ENCODE data around the gene AKAIN1.
A peak's percentile ranks its signal among the peaks of the same experiment; 100 is the strongest.

Gene AKAIN1

GRCh38 chr18:5110266-5110665 is 86.8 kb downstream of the AKAIN1 start:
- no peak overlapping the region for H3K4me3 ChIP-seq (ENCODE audit: low read depth, low read length, poor library complexity, severe bottlenecking)

GRCh38 chr18:5107988-5108387 is 89.1 kb downstream of the AKAIN1 start:
- Histone ChIP-seq H3K79me2 (ENCODE audit: insufficient read depth, low read length) (no peaks in the 10 kb centered on the region), H3K27me3 (ENCODE audit: insufficient read depth, low read length) (no peaks in the 10 kb centered on the region), H3K9ac (ENCODE audit: low read length) (no peak overlapping the region), H3K27ac (ENCODE audit: low read depth, low read length, poor library complexity, severe bottlenecking) (no peak overlapping the region), H3K4me1 (ENCODE audit: insufficient read depth, low read length, severe bottlenecking) (no peaks in the 10 kb centered on the region), H3F3A (ENCODE audit: insufficient read depth, low read length) (no peaks in the 10 kb centered on the region), H3K4me2 (ENCODE audit: low read length) (no peak overlapping the region), H3K4me3 (ENCODE audit: low read depth, low read length, poor library complexity, severe bottlenecking) (no peak overlapping the region), H3K9me3 (ENCODE audit: low read length) (no peaks in the 10 kb centered on the region), H3K36me3 (ENCODE audit: insufficient read depth, low read length) (no peaks in the 10 kb centered on the region), H2AFZ (ENCODE audit: low read length) (no peak overlapping the region), H4K20me1 (ENCODE audit: insufficient read depth, low read length) (no peaks in the 10 kb centered on the region), H3K9me2 (ENCODE audit: low read depth, low read length) (no peaks in the 10 kb centered on the region)
- TF ChIP-seq CTCF (IDR thresholded peaks at IDR 0.05; ENCODE audit: low read length) (no peak), EZH2 (IDR thresholded peaks at IDR 0.05; ENCODE audit: borderline replicate concordance, low read length) (no peak)

More at GRCh38 chr18:5110266-5110665, 86.8 kb downstream of the AKAIN1 start:
- Histone ChIP-seq H3K79me2 (ENCODE audit: insufficient read depth, low read length) (no peaks in the 10 kb centered on the region), H3K9ac (ENCODE audit: low read length) (no peak overlapping the region), H3F3A (ENCODE audit: insufficient read depth, low read length) (no peaks in the 10 kb centered on the region), H3K4me1 (ENCODE audit: insufficient read depth, low read length, severe bottlenecking) (no peaks in the 10 kb centered on the region), H2AFZ (ENCODE audit: low read length) (no peak overlapping the region), H3K27me3 (ENCODE audit: insufficient read depth, low read length) (no peaks in the 10 kb centered on the region), H3K4me2 (ENCODE audit: low read length) (no peak overlapping the region), H3K9me2 (ENCODE audit: low read depth, low read length) (no peaks in the 10 kb centered on the region; the same call in 1 of the 2 replicates), H3K36me3 (ENCODE audit: insufficient read depth, low read length) (no peaks in the 10 kb centered on the region), H3K27ac (ENCODE audit: low read depth, low read length, poor library complexity, severe bottlenecking) (no peak overlapping the region), H3K9me3 (ENCODE audit: low read length) (no peaks in the 10 kb centered on the region), H4K20me1 (ENCODE audit: insufficient read depth, low read length) (no peaks in the 10 kb centered on the region)
- TF ChIP-seq EZH2 (IDR thresholded peaks at IDR 0.05; ENCODE audit: borderline replicate concordance, low read length) (no peak), CTCF (IDR thresholded peaks at IDR 0.05; ENCODE audit: low read length) (no peak)

- Histone ChIP-seq H2AFZ (ENCODE audit: low read length) (no peak overlapping the region), H3K27me3 (ENCODE audit: insufficient read depth, low read length) (no peaks in the 10 kb centered on the region), H4K20me1 (ENCODE audit: insufficient read depth, low read length) (no peaks in the 10 kb centered on the region), H3K36me3 (ENCODE audit: insufficient read depth, low read length) (no peaks in the 10 kb centered on the region), H3K4me3 (ENCODE audit: low read depth, low read length, poor library complexity, severe bottlenecking) (no peak overlapping the region), H3K4me1 (ENCODE audit: insufficient read depth, low read length, severe bottlenecking) (no peaks in the 10 kb centered on the region), H3F3A (ENCODE audit: insufficient read depth, low read length) (no peaks in the 10 kb centered on the region), H3K27ac (ENCODE audit: low read depth, low read length, poor library complexity, severe bottlenecking) (no peak overlapping the region), H3K9ac (ENCODE audit: low read length) (no peak overlapping the region), H3K79me2 (ENCODE audit: insufficient read depth, low read length) (no peaks in the 10 kb centered on the region), H3K9me2 (ENCODE audit: low read depth, low read length) (no peaks in the 10 kb centered on the region), H3K4me2 (ENCODE audit: low read length) (no peak overlapping the region), H3K9me3 (ENCODE audit: low read length) (no peaks in the 10 kb centered on the region)
- TF ChIP-seq CTCF (IDR thresholded peaks at IDR 0.05; ENCODE audit: low read length) (peak; percentile 64), EZH2 (IDR thresholded peaks at IDR 0.05; ENCODE audit: borderline replicate concordance, low read length) (no peak)
These were observed 90.3 kb downstream of the AKAIN1 start for GRCh38 chr18:5106730-5107129.
